Vagina (tissue), 2 donors: ENCODE results near the gene MGST2. TPM values are rescaled to one million over a fixed set of nuclear protein-coding genes. Genes with fewer than 3 reads are reported as not detected.

Experiments used
- DNase-seq, 2 donors: peaks; one replicate each; pipeline ENCODE4 v3.0.0-alpha.2; 2017; ENCODE audit errors: extremely low spot score in 2 of 2
- H3K27ac ChIP-seq: fragments of 200-600 bp; sonication (generic); one replicate; pipeline ENCODE4 v1.5.1; 2019
- H3K27me3 ChIP-seq: fragments of 200-600 bp; sonication (generic); one replicate; pipeline ENCODE4 v1.5.1; 2019
- H3K36me3 ChIP-seq, 2 donors: fragments of 200-600 bp; sonication (generic); one replicate each; pipeline ENCODE4 v1.5.1; 2017 to 2019
- H3K4me1 ChIP-seq: fragments of 200-600 bp; sonication (generic); one replicate; pipeline ENCODE4 v1.5.1; 2019
- H3K4me3 ChIP-seq, 2 donors: fragments of 200-600 bp; sonication (generic); 1 replicate in 1 of 2; 2 replicates in 1 of 2; pipeline ENCODE4 v1.5.1; 2016 to 2019
- H3K9me3 ChIP-seq: fragments of 200-600 bp; sonication (generic); one replicate; pipeline ENCODE4 v1.5.1; 2019
- POLR2A ChIP-seq, 2 donors: fragments of 450-650 bp; IDR thresholded peaks; one replicate each; pipeline ENCODE4 v1.6.1; 2017; ENCODE audit warnings: antibody characterized with exemption in 2 of 2, mild to moderate bottlenecking in 2 of 2, moderate library complexity in 2 of 2
- POLR2AphosphoS5 ChIP-seq, 2 donors: sonication (generic); formaldehyde crosslinking; IDR thresholded peaks; one replicate each; pipeline ENCODE4 v1.9.0; 2017; ENCODE audit warnings: antibody characterized with exemption in 2 of 2, mild to moderate bottlenecking in 2 of 2, low read depth in 1 of 2; ENCODE audit not compliant: insufficient read depth in 1 of 2
- intact Hi-C: fragments of 100-400 bp; cut with DNase I; formaldehyde crosslinking; loops from one replicate; pipeline ENCODE4 v1.15.1; 2023
- total RNA-seq: library from RNA; depleted of rRNA; stranded (reverse); fragments of >200 nt; gene quantifications from one replicate; pipeline ENCODE4 v1.2.3, GENCODE V29; 2016
- TF ChIP-seq, protein P1 (sequence below), 3 experiments: fragments of 450-650 bp in 2 of 3; fragments of 200-600 bp in 1 of 3; sonication (generic) in 1 of 3; IDR thresholded peaks; one replicate each; pipeline ENCODE4 v1.5.1; 2017 to 2019; ENCODE audit warnings: antibody characterized with exemption in 3 of 3, mild to moderate bottlenecking in 2 of 3, moderate library complexity in 2 of 3

The MGST2 gene
- total RNA-seq, 1 donor from 2014 or later: 78.3 TPM

DNA sequence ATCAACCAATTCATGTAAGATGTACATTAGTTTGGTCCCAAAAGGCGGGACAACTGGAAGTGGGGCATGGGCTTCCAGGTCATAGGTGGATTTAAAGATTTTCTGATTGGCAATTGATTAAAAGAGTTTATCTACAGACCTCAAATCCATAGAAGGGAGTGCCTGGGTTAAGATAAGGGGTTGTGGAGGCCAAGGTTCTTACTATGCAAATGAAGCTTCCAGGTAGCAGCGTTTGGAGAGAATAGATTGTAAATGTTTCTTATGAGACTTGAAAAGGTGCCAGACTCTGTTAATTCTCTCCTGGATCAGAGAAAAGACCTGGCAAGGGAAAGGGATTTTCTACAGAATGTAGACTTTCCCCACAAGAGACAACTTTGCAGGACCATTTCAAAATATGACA, 2.4 kb downstream of the MGST2 start:
- no peaks in the 10 kb centered on the region for H3K27me3 ChIP-seq
- H3K4me1 ChIP-seq: peaks cover 42% of the 10 kb centered on the region
- intact Hi-C loops: no loop called here
- H3K9me3 ChIP-seq: no peaks in the 10 kb centered on the region
- peak overlapping the region in 1 of 2 donors; percentile 9 for H3K4me3 ChIP-seq
- TF ChIP-seq POLR2AphosphoS5 (IDR thresholded peaks at IDR 0.05; ENCODE audit: insufficient read depth in 1 of 2, low read depth in 1 of 2) (no peak), POLR2A (IDR thresholded peaks at IDR 0.05) (no peak)
- TF ChIP-seq, protein P1, sequence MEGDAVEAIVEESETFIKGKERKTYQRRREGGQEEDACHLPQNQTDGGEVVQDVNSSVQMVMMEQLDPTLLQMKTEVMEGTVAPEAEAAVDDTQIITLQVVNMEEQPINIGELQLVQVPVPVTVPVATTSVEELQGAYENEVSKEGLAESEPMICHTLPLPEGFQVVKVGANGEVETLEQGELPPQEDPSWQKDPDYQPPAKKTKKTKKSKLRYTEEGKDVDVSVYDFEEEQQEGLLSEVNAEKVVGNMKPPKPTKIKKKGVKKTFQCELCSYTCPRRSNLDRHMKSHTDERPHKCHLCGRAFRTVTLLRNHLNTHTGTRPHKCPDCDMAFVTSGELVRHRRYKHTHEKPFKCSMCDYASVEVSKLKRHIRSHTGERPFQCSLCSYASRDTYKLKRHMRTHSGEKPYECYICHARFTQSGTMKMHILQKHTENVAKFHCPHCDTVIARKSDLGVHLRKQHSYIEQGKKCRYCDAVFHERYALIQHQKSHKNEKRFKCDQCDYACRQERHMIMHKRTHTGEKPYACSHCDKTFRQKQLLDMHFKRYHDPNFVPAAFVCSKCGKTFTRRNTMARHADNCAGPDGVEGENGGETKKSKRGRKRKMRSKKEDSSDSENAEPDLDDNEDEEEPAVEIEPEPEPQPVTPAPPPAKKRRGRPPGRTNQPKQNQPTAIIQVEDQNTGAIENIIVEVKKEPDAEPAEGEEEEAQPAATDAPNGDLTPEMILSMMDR (IDR thresholded peaks at IDR 0.05): no peak
- no peak overlapping the region for H3K27ac ChIP-seq
- peaks cover 0 to 3% of the 10 kb centered on the region in 2 donors for H3K36me3 ChIP-seq
- DNase-seq: no peak

DNA sequence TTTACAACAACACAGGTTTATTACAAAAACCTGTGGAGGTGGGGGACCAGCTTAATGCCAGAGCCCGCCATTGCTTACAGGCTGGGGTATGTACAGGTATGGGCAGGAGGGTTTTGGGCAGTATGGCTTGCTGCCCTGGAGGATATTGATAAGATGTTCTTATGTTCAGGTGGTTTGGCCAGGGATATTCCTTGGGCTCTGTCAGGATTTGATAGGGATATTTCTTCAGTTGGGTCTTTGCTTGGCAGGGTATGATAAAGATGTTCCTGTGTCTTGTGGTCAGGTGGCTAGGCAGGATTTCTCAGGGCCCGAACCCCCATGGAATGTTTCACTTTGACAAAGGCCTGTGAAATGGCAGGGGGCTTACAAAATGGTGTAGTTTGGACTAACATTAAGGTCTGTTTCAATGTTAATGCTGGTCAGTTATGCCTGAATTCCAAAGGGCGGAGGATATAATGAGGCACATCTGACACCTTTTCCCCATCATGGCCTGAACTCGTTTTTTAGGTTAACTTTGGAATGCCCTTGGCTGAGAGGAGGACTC, 3.1 kb downstream of the MGST2 start:
- Histone ChIP-seq H3K9me3 (no peaks in the 10 kb centered on the region), H3K27me3 (no peaks in the 10 kb centered on the region), H3K4me1 (peaks cover 42% of the 10 kb centered on the region), H3K4me3 (no peak overlapping the region), H3K36me3 (peaks cover 0 to 3% of the 10 kb centered on the region in 2 donors), H3K27ac (no peak overlapping the region)
- intact Hi-C loops: no loop called here
- no peak for TF ChIP-seq POLR2A (IDR thresholded peaks at IDR 0.05)
- TF ChIP-seq, protein P1 (IDR thresholded peaks at IDR 0.05): no peak
- TF ChIP-seq POLR2AphosphoS5 (IDR thresholded peaks at IDR 0.05; ENCODE audit: insufficient read depth in 1 of 2, low read depth in 1 of 2): no peak
- DNase-seq: no peak

DNA sequence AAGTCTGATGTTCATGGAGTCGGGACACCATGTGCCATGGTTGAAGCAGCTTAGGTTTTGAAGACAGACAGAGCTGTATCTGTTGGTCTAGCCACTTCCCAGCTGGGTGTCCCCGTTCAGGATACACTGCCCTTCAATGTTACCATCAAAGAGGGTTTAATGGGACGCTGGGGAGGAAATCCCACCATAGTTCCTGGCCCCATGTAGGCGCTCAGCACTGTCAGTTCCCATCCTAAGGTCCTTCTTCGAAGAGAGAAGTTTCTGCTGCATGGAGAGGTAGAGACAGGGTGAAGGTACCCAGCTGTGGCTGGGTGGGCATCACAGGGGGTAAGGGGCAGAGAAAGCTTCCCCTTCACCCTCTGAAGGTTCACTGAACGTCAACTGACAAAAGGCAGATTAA, 3.7 kb downstream of the MGST2 start:
- H3K27me3 ChIP-seq: no peaks in the 10 kb centered on the region
- intact Hi-C loops: no loop called here
- H3K4me1 ChIP-seq: peaks cover 42% of the 10 kb centered on the region
- no peaks in the 10 kb centered on the region for H3K9me3 ChIP-seq
- peaks cover 0 to 3% of the 10 kb centered on the region in 2 donors for H3K36me3 ChIP-seq
- TF ChIP-seq, protein P1 (IDR thresholded peaks at IDR 0.05): no peak
- no peak for TF ChIP-seq POLR2A (IDR thresholded peaks at IDR 0.05)
- no peak for TF ChIP-seq POLR2AphosphoS5 (IDR thresholded peaks at IDR 0.05; ENCODE audit: insufficient read depth in 1 of 2, low read depth in 1 of 2)
- DNase-seq: no peak
- no peak overlapping the region for H3K27ac ChIP-seq
- H3K4me3 ChIP-seq: no peak overlapping the region

DNA sequence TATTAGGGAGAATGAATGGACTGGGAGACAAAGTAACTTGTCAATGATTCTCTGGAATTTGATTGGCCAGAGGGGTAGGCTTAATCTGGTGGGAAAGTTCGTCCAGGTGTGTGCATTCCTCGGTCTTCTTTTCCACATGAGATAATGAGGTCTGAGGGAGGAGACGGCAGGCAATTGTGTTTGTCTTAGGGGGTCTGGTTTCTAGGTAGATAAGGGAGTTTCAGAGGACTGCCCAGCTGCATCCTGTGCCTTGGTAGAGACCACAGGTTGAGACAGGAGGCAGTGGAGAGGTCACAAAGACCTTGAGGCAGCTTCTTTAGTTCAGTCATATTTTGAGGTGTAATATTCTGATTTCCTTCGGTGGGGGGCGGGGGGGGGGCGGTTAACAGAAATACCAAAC, 4.3 kb downstream of the MGST2 start:
- Histone ChIP-seq H3K27me3 (no peaks in the 10 kb centered on the region), H3K36me3 (peaks cover 0 to 3% of the 10 kb centered on the region in 2 donors), H3K27ac (no peak overlapping the region), H3K9me3 (no peaks in the 10 kb centered on the region), H3K4me3 (no peak overlapping the region), H3K4me1 (peaks cover 38% of the 10 kb centered on the region)
- intact Hi-C loops: no loop called here
- DNase-seq: no peak
- TF ChIP-seq, protein P1 (IDR thresholded peaks at IDR 0.05): no peak
- TF ChIP-seq POLR2A (IDR thresholded peaks at IDR 0.05): no peak
- TF ChIP-seq POLR2AphosphoS5 (IDR thresholded peaks at IDR 0.05; ENCODE audit: insufficient read depth in 1 of 2, low read depth in 1 of 2): no peak

DNA sequence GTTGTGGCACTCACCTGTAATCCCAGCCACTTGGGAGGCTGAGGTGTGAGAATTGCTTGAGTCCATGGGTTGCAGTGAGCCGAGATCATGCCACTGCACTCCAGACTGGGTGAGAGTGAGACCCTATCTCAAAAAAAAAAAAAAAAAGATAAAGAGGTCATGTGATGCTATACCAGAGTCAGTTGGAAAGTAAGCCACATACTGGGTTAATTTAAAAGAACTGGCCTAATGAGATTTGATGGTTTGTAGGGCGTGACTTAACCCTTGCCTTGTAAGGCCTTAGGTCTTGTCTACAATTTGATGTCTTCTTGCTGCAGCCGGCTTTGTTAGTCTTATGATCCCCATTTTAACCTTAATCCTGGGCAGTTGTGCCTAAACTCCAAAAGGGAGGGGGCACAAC, 5.2 kb downstream of the MGST2 start:
- Histone ChIP-seq H3K4me1 (peaks cover 33% of the 10 kb centered on the region), H3K4me3 (no peak overlapping the region), H3K36me3 (peaks cover 0 to 3% of the 10 kb centered on the region in 2 donors), H3K9me3 (no peaks in the 10 kb centered on the region), H3K27ac (no peak overlapping the region), H3K27me3 (no peaks in the 10 kb centered on the region)
- DNase-seq: no peak
- intact Hi-C loops: no loop called here
- no peak for TF ChIP-seq POLR2AphosphoS5 (IDR thresholded peaks at IDR 0.05; ENCODE audit: insufficient read depth in 1 of 2, low read depth in 1 of 2)
- TF ChIP-seq, protein P1 (IDR thresholded peaks at IDR 0.05): no peak
- no peak for TF ChIP-seq POLR2A (IDR thresholded peaks at IDR 0.05)
